GM12892 (cell line): ENCODE results near the gene MMP24OS.

Experiments used
- POLR2A ChIP-seq: IDR thresholded peaks from 2 replicates; pipeline ENCODE4 v1.6.1; 2011; ENCODE audit warnings: low read depth, low read length, control low read depth
- POLR2AphosphoS5 ChIP-seq: IDR thresholded peaks from 2 replicates; pipeline ENCODE4 v1.6.1; 2011; ENCODE audit warnings: low read depth, low read length, control low read depth
- TAF1 ChIP-seq: IDR thresholded peaks from 2 replicates; pipeline ENCODE4 v1.6.1; 2011; ENCODE audit warnings: low read depth, mild to moderate bottlenecking, control low read depth, low read length, borderline replicate concordance

DNA sequence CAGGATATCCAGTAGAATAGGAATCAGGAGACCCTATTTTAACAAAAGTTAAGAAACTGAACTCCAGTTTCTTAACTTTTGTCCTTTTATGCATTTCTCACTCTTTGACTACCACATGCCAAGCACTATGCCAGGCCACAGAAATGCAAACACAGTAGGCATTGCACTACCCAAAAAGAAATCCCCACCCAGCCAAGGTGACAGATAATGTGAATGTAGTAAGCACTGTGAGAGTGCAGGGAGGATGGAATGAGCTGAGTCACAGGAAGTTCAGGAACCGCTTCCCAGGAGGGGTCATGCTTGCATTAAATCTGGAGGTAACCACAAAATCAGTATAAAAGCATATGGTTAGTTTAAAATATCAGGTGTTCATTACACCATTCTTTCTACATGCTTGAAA is 34.4 kb upstream of the MMP24OS start:
- TF ChIP-seq TAF1 (no peak), POLR2A (no peak), POLR2AphosphoS5 (no peak)
